NCI-H146 (cell line): Measurements from ENCODE around the gene TRIM42.

Source experiments
- DNase-seq: peaks from one replicate; lab custom pipeline; 2025; lab: John Stamatoyannopoulos, UW

The TRIM42 gene

DNA sequence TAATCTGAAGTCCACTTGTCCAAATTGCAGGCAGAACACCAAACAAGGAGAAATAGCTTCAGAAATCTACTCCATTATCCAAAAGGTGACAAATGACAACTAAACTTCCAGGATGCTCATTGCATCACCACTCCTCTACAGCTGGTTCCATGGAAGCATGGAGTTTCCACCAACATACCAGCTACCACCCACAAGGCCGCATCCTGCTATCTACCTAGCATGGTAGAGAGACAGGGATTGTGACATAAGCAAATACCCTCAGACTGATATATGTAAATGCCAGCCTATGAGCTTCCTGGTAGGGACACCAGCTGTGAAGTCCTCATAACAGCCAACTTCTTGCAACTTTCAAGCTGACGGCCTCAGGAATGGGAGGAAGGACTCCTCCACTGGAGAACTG lies at the start of gene TRIM42:
Gene TRIM42 (plus strand): TSS at position 301 of the 400 bp plus-strand sequence. CDS start 166 bp downstream, outside the sequence.
- DNase-seq, result no peak

GRCh38 chr3:140628606-140629005 lies 49.3 kb upstream of the TRIM42 start:
- no peak for DNase-seq

DNA sequence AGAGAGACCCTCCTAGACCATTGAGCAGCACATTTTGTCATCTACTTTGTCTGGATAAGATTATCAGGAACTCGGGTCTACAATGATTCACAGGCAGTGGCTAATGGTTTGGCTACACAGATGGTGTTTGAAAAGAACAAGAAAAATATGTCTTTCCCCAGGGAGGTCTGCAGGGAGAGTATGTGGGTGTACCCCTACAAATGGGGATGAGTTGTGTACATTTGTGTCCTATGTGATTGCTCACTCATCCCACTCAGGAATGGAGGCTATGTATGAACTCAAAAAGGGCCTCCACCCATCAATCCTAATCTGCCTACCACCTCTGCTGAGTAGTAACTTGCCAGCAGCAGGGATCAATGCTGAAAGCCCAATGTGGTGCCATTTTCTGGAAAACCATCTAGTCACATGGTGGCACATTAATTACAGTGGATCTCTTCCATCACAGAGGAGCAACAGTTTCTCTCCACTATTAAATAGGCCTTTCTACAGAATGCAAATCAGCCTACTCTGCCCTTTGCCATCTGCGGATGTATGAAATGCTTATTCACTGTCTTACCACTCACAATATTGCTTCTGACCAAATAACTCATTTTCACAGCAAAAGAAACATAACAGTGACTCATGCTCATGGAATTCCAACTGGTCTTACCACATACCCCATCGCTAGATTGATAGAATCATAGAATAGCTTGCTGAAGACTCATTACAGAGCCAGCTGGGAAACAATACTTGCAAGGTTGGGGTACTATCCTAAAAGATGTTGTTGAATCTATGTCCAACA lies 48.3 kb upstream of the TRIM42 start:
- DNase-seq, result no peak

GRCh38 chr3:140630366-140630765 lies 47.5 kb upstream of the TRIM42 start:
- no peak for DNase-seq

- no peak for DNase-seq
Measured at GRCh38 chr3:140630866-140631265, 47.0 kb upstream of the TRIM42 start.

GRCh38 chr3:140635276-140635675 lies 42.6 kb upstream of the TRIM42 start:
- DNase-seq, result no peak

DNA sequence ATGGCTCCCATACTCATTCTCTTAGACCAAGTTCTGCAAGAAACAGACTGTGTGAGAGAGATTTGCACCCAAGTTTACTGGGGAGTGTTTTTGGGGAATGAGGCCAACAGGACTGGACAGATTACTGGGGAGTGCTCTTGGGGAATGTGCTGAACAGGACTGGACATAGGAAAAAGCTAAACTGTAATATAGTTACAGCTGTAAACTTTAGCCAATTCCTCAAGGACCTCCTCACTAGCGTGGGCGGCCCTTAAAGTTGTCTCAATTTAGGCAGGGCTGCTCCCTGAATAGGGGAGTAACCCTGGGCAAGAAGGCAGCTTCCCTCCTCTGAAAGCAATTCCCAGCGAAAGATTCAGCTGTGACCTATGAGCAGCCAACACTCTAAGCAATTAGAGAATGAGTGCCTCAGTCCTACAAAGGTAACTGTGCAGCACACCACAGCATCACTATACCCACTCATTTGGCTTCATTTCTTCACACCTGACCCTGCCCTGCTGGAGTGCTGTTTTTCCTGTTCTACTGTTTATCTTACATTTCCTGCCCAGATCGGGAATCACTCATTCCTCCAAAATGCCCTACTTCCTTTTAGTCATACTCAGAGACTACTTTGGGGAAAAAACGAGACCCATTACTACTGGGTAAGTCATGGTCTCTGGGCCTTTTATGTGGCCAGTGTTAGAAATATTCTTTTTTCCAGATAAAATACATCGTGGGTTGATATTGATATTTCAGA lies 41.3 kb upstream of the TRIM42 start:
- DNase-seq, result no peak

GRCh38 chr3:140651287-140651686 lies 26.6 kb upstream of the TRIM42 start:
- no peak for DNase-seq

GRCh38 chr3:140655678-140656077 lies 22.2 kb upstream of the TRIM42 start:
- DNase-seq, result no peak

DNA sequence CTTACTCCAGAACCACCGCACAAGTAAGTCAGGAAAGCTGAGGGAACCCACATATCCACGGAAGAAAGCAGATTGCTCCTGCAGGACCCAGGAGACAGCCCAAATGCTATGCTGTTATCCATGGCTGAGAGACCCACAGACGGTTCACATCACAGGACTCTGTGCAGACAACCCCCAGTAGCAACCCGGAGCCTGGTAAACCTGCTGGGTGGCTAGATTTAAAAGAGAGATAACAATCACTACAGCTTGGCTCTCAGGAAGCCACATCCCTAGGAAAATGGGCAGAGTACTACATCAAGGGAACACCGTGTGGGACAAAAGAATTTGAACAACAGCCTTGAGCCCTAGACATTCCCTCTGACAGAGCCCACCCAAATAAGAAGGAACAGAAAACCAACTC lies 13.8 kb upstream of the TRIM42 start:
- no peak for DNase-seq

GRCh38 chr3:140682586-140682985 lies 4.7 kb downstream of the TRIM42 start:
- no peak for DNase-seq

DNA sequence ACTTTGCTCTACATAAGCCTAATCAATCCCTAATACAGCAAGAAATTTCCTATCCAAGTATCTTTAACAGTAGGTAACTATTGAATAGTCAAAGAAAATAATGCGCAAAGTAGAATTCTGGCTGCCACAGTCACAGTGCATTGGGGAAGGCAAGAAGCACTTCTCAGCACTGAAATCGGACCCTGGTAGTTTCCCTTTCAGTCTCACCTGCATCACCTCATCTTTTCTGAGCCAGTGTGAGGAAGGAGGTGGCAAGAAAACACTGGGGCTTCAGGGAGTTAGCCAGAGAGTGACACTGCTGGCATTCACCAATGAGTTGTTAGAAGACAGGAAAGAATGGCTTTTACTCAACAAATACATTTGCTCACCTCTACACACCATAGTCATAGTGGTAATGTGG lies 8.3 kb downstream of the TRIM42 start:
- no peak for DNase-seq

DNA sequence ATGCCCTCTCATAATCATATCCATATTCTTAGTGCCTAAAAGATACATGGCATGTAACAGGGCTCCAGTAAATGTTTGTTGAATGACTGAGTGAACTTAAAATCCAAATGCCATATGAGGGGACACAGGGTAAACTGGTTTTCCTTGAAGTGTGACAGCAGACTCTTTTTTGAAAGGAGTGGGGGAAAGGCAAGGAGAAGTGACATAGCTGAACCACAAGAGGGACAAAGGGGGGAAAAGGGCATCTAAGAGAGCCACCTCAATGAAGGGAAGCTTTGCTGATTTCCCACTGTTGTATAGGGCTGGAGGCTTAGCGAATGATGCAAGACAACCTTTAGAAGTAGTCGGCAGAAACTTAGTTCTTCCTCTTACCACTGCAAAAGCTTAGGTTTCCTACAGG lies 9.1 kb downstream of the TRIM42 start:
- no peak for DNase-seq

DNA sequence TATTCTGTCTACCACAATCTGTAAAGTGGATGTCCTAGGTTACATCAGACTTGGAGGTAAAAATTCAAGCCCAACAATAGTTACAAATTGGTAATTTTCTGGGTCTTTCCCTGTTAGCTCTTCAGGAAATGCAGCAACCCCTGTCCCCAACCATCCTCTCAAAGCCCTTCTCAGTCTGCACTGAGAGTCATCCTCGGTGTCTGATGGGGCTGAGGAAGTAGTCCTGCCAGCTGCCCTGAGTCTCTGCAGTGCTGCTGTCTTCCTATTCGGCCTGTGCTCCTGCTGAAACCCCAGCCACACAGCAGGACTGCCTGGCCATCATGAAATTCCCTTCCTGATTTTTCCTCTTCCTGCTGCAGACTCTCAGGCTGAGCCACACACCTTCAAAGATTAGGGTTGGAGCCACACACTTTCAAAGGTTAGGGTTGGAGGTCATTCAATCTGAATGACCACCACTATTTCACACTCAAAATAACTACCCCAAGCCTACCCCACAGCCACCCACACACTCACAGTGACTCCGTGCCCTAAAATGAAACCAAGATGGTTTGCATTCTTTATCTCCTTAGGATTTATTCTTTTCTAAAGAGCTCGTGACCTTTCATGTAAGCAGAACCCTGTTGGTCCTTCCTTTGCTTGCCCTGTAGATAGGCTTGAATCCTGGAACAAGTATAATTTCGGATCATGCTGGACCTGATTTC lies 17.6 kb downstream of the TRIM42 start:
- DNase-seq, result peak; percentile 5

GRCh38 chr3:140699516-140700231 lies 21.8 kb downstream of the TRIM42 start:
- peak; percentile 8 for DNase-seq

DNA sequence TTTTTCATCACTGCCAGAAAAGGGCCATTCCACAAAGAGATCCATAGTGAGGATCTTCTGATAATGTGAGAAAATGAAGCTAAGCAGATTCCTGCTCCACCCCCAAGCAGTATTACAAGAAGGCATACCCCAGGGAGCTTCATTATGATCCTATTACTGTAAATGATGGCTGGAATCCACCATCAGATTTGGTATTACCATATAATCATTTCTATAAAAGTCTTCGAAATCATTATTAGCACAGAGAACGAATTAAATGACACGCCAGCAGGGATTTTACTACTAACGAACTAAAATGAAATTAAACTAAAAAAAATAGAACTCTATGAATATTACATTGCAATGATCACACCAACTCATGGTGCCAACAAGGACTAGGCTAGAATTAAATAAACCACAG lies 24.4 kb downstream of the TRIM42 start:
- DNase-seq, result no peak

DNA sequence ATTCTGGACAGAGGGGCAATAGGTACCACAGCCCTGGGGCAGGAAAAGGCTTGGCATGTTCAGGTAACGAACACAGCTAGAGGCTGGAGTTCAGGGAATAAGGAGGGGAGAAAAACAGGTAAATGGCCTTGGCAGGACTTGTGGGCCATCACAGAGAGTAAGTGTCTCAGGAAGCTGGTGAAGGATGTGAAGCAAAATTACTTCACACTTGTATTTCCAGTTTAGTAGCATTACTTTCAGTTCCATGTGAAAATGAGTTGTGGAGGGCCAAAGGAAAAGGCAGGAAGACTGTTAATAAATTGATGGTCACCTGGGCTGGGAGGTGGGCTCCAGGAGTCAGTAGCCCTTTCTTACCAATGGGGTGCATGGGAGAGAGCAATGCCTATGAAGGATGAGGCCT lies 25.6 kb downstream of the TRIM42 start:
- no peak for DNase-seq

GRCh38 chr3:140704733-140705132 lies 26.9 kb downstream of the TRIM42 start:
- DNase-seq, result no peak

DNA sequence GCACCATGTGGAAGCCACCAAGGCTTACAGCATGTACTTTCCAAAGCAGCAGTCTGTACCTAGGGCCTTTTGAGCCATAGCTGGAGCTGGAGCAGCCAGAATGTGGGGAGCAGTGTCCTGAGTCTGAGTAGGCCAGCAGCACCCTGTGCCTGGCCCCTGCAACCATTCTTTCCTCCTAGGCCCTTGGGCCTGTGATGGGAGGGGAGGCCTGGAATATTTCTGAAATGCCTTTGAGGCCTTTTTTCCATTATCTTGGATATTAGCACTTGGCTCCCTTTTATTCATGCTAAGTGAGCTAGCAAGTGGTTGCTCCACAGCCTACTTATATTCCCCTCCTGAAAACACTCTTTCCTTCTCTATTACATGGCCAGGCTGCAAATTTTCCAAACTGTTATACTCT lies 28.1 kb downstream of the TRIM42 start:
- DNase-seq, result no peak

DNA sequence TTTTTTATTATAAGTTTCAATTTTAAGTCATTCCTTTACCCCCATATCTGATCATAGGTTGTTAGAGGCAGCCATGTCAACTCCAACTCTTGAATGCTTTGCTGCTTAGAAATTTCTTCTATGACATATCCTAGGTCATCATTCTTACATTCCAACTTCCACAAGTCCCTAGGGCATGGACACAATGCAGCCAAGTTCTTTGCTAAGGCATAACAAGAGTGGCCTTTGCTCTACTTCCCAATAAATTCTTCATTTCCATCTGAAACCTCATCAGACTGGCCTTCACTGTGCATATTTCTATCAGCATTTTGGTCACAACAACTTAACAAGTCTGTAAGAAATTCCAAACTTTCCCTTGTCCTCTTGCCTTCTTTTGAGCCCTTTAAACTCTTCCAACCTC lies 28.5 kb downstream of the TRIM42 start:
- no peak for DNase-seq

DNA sequence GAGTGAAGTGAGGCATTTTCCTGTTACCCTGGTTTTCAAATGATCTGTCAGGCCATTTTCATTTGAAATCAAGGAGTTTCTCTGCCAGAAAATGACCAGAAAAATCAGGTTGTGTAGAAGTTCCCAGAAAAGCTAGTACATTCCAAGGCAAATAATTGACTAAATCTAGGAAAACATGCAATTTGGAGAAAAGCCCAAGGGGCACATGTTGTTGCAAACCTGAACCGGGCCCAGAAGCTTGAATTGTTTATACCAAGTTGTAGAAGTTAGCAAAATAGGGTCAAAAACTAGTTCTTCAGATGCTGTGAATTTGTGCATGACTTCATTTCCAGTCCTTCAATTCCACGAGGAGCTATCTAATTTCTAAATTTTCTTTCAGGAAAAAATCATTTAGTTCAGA lies 31.0 kb downstream of the TRIM42 start:
- no peak for DNase-seq

- DNase-seq, result no peak
Measured at GRCh38 chr3:140709751-140710150, 31.9 kb downstream of the TRIM42 start.
